Skin epidermis (tissue), 12 donors: Measurements from ENCODE around the gene JAM3.
"Not testable (repeated sequence)": the region's sequence is repeated elsewhere in the genome, so short reads cannot be mapped to it uniquely, and the experiment has no call there.

ENCODE experiments used
- H3K27ac ChIP-seq, 21 experiments: fragments of 200-600 bp; sonication (generic) in 11 of 21; one replicate each; pipeline ENCODE4 v1.5.0; 2020; ENCODE audit warnings: mild to moderate bottlenecking in 3 of 21, inconsistent platforms in 2 of 21, moderate library complexity in 2 of 21
- H3K4me3 ChIP-seq, 7 experiments: fragments of 200-600 bp; sonication (generic) in 2 of 7; one replicate each; pipeline ENCODE4 v1.5.0; 2020; ENCODE audit warnings: inconsistent platforms in 2 of 7, mild to moderate bottlenecking in 2 of 7, moderate library complexity in 1 of 7

JAM3 gene

DNA sequence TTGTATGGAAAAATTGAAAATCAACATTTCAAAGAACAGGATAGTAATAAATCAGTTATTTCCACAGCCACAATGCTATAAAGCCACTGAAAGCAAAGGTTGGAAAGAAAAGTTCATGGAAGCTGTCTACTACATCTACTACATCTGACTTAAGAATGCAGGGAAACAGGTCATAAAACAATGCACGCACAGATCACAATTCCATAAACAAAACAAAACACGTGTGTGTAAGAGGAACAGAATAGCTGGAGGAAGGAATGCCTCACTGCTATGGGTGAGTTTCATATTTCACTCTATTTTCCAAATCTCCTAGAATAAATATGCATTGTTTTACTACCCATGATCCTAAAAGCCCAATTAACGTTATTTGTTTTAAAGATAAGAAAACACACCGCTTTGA lies 88.6 kb downstream of the JAM3 start:
- no peak overlapping the region for H3K4me3 ChIP-seq
- no peak overlapping the region for H3K27ac ChIP-seq

DNA sequence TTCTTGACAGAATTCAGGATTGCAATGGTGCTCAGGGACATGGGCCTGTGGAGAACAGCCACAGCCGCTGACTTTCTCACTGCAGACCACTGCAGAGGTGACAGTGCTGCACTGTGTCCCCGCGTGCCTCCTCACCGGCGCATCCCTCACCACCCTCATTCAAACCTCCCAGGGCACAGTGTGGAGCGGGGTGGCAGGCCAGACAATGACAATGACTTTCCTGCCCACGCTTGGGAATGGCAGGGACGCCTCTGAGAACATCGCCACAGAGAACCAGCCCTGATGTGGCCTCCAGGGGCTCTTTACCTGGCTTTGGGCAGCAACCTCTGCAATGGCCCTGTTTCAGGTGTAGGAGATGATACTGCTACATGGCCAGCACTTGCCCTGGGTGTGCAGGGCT lies 89.2 kb downstream of the JAM3 start:
- H3K27ac ChIP-seq: no peak overlapping the region
- H3K4me3 ChIP-seq: no peak overlapping the region

DNA sequence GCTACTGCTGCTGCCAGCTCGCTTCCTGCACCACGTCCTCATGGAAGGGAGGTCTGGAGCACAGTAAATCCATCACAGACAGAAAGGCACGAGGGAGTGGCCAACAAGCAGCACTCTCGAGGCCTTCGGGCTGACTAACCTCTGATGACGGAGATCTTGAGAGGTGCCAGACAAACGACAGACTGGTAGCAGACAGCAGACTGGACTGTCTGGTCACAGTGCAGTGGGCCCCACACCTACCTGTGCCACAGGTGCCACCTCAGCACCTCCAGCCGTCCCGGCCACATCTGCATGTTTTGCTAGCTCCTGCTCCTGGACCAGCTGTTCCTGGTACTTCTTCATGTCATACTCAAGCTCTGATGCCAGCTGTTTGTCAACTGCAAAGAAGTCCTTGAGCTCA lies 90.8 kb downstream of the JAM3 start:
- no peak overlapping the region for H3K4me3 ChIP-seq
- no peak overlapping the region for H3K27ac ChIP-seq

DNA sequence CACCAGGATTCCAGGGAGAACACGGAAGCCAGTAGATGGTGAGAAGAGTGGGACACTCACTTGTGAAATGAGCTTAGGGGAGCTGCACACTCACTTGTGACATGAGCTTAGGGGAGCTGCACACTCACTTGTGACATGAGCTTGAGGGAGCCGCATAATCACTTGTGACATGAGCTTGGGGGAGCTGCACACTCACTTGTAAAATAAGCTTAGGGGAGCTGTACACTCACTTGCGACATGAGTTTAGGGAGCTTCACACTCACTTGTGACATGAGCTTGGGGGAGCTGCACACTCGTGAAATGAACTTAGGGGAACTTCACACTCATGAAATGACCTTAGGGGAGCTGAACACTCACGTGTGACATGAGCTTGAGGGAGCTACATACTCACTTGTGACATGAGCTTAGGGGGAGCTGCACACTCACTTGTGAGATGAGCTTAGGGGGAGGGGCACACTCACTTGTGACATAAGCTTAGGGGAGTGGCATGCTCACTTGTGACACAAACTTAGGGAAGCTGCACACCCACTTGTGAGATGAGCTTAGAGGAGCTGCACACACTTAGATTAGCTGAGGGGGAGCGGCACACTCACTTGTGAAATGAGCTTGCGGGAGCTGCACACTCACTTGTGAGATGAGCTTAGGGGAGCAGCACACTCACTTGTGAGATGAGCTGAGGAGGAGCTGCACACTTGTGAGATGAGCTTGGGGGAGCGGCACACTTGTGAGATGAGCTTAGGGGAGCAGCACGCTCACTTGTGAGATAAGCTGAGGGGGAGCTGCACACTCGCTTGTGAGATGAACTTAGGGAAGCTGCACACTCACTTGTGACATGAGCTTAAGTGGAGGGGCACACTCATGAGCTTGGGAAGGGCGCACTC lies 95.9 kb downstream of the JAM3 start:
- H3K27ac ChIP-seq: no peak overlapping the region
- no peak overlapping the region for H3K4me3 ChIP-seq

DNA sequence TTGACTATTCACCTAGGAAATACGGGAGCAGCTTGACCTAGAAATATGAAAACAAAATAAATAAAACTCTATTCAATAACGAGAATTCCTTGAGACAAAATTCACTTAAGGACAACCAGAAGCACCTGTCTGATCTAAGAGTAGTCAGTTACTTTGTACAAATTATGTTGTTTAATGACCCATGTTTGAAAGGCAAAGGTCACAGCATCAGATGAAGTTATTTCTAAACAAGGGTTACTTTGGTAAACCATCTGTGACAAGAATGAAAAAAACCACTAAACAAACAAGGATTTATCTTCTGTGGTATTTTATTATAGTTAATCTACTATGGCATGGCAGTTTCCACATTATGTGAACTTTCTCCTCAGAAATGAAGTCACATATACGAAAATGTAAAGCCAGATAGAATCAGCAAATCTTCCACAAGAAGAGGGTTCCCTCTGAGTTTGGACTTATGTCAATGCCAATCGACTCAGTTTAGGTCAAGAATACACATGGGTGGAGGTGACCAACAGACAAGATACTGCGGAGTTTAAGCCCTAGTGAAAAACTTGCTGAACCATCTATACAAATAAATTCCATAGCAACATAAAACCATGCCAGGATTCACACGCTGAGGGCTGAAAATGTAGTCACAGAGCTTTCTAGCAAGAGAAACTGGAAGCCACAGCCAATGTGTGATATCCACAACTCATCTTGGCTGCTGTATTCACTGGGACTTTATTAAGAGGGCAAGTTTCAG lies 101.5 kb downstream of the JAM3 start:
- no peak overlapping the region for H3K4me3 ChIP-seq
- no peak overlapping the region for H3K27ac ChIP-seq

DNA sequence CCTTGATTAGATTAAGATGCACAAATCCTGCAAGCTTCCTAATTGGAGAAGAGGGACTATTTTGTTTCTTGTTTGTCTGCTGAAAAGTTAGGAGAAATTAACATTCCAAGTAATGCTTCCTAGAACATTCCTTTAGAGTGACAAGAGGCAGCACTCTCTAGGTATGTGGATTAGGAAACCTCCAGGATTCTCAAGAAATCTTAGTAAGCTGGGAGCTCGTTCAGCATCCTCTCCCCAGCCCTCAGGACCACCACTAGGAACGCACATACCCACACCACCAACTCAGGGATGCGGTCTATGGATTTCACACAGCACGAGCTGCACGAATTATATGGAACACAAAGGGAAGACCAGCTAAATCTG lies 102.0 kb downstream of the JAM3 start:
- no peak overlapping the region for H3K27ac ChIP-seq
- no peak overlapping the region for H3K4me3 ChIP-seq

DNA sequence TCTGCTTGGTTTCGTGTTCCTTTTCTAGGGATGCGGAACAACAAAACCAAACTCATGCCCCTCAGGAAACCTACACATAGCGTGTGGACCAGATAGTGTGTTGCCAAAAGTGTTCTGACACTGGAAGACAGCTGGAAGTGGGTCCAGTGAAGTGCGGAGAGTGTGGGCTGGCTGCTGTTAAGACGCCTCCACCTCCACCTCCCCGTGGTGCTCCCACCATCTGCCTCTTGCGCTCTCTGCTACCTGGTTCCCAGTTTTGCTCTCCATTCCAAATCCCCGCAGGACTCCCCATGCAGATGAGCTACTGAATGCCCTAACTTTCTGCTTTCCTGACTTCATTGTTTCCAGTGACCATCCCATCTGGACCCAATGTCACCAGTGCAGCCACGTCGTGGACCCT lies 103.1 kb downstream of the JAM3 start:
- Histone ChIP-seq H3K27ac (no peak overlapping the region), H3K4me3 (no peak overlapping the region)

DNA sequence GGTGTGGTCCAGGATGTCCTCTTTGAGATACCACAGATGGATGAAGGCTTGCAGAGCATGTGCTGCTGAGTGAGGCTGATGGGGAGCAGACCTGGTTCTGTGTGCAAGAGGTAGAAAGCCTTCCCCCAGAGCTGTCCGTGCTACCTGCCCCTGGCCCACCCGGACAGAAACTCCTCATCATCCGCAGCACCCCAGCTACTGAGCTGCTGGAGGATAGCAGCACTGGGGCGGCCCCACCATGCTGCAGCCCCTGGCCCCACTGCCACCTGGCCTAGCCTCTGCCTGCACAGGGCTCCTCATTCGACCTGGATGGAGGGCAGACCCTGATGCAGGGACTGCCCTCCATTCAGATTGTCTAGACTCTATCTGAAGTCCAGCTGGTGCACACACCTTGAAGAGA lies 104.4 kb downstream of the JAM3 start:
- Histone ChIP-seq H3K4me3 (no peak overlapping the region), H3K27ac (no peak overlapping the region)

DNA sequence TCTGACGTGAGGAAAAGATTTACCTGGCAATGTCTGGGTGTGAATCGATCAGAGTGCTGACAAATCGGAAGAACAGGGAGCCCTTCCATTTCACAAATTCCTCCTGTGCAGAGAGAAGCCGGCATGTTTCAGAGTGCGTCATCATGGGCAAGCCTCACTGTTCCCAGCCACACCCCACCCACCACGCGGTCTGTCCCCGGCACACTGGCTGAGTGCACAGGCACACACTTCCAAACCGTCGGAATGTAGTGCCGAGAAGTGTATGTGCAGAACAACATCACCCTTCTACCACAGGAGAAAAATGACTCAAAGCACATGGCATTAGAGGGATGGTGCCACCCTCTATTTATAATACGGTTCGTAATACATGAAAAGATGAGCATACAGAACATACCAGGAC lies 107.4 kb downstream of the JAM3 start:
- Histone ChIP-seq H3K4me3 (no peak overlapping the region), H3K27ac (no peak overlapping the region)

DNA sequence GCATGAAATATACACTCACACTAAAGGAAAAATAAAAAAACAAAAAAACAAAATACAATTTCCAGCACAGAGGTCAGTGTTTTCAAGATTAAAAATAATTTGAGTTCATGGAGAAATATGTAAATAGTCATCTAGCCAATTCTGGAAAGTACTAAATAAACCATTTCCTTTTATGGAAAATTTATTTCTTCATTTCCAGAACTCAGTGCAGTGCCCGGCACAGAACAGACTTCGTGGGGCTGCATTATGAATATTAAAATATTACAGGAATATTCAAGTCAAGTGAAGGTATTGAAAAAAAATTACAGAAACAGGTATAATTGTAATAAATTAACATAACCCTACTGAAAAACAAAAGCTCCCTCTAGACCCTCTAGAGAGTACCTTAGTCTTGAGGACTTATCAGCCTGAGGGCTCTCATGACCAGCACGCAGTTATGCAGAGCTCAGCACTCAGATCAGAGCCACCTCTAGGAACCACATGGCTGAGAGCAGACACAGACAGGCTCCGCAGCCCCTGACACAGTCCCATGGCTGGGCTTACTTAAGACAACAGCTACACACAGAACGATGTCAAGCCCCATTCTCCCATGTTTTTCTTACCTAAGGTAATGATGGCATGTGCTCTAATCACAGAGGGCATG lies 109.3 kb downstream of the JAM3 start:
- no peak overlapping the region for H3K4me3 ChIP-seq
- no peak overlapping the region for H3K27ac ChIP-seq

DNA sequence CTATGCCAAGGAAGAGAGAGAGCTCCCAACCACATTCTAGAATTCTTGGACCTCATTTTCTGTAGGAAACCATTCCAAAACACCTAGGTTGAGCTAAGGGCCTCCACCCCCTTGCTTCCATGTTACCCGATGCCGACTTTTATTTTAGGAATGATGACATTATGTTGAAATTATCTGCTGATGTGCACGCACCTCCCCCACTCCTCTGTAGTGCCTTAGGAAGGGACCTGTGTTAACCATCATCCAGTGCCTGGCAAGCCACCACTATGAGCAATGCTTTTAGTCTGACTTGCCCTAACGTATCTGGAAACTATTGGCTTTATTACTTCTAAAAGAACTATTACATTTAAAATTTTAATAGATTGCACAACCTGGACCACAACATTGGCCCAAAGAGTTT lies 112.8 kb downstream of the JAM3 start:
- H3K27ac ChIP-seq: no peak overlapping the region
- no peak overlapping the region for H3K4me3 ChIP-seq

DNA sequence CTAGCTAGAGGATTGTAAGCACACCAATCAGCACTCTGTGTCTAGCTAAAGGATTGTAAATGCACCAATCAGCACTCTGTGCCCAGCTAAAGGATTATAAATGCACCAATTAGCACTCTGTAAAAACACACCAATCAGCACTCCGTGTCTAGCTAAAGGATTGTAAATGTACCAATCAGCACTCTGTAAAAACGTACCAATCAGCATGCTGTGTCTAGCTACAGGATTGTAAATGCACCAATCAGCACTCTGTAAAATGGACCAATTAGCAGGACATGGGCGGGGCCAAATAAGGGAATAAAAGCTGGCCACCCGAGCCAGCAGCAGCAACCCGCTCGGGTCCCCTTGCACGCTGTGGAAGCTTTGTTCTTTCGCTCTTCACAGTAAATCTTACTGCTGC lies 119.2 kb downstream of the JAM3 start:
- not testable (repeated sequence) for H3K4me3 ChIP-seq, H3K27ac ChIP-seq

DNA sequence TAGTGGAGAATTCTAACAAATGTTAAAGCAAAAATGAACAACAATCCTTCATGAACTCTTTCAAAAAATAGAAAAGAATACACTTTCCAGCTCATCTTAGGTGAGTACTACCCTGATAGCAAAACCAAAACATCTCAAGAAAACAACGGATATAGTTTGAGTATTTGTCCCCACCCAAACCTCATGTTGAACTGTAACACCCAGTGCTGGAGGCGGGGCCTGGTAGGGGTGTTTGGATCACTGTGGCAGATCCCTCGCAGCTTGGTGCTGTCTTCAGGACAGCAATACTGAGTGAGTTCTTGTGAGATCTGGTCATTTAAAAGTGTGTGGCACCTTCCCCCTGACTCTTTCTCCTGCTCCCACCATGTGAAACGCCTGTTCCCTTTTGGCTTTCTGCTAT lies 127.9 kb downstream of the JAM3 start:
- H3K4me3 ChIP-seq: no peak overlapping the region
- no peak overlapping the region for H3K27ac ChIP-seq

DNA sequence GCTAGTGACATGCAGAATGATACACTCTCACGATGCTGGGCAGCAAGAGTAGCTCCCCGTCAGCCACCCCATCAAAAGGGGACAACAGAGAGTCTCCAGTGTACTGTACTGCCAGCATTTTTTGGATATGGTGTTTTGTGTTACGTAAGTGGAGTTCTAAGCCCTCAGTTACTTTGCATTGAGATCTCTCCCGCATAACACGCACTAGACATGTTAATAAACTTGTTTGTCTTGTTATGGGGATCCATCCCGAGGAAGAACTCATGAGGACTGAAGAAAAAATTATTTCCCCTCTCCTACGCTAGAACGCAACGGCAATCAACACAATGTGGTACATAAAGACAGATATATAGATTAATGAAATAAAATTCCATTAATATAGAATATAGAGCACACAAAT lies 130.7 kb downstream of the JAM3 start:
- Histone ChIP-seq H3K27ac (no peak overlapping the region), H3K4me3 (no peak overlapping the region)

DNA sequence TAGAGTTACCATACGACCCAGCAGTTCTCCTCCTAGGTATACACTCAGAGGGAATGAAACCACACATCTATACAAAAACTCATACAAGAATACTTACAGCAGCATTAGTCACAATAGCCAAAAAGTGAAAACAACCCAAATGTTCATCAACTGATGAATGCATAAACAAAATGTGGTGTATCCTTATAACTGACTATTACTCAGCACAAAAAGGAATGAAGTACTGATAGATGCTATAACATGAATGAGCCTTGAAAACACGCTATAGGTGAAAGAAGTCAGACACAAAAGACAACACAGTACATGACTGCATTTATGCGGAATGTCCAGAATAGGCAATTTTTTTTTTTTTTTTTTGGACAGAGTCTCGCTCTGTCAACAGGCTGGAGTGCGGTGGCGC lies 131.8 kb downstream of the JAM3 start:
- H3K27ac ChIP-seq: no peak overlapping the region
- no peak overlapping the region for H3K4me3 ChIP-seq
